ENCODE results near the gene CTNNA2.

Gene CTNNA2

DNA sequence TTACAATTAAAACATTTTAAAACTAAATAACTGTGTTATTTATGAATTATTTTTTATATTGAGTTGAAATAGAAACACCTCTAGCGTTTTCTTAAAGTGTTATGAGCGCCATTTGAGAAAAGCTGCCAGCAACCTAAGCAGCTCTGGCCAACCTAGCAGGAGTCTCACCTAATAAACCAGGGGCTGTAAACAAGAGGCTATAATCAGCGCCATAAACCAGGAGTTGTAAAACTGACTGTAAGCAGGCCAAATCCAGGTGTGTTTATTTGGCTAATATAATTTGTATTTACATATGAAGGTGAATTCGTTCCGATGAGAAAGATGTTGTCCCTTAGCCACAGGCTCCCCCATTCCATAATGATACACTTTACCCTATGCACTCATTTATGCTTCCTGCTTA, 757.0 kb downstream of the CTNNA2 start:
- Histone ChIP-seq H2BK120ac (ENCODE audit: low read depth, low read length) (no peak overlapping the region), H3K36me3 (replicated peaks in 1 of 2; ENCODE audit: control insufficient read depth in 2 of 2, insufficient read depth in 2 of 2, low read length in 2 of 2) (no peaks in the 10 kb centered on the region), H2AK5ac (ENCODE audit: low read depth, low read length) (no peak overlapping the region), H4K8ac (ENCODE audit: low read depth, low read length) (no peak overlapping the region), H3K4ac (ENCODE audit: low read length) (no peak overlapping the region), H4K91ac (ENCODE audit: low read depth, low read length, poor library complexity) (no peak overlapping the region), H3K4me1 (ENCODE audit: control insufficient read depth in 2 of 2, insufficient read depth in 1 of 2, low read depth in 1 of 2, low read length in 2 of 2) (no peaks in the 10 kb centered on the region), H3K4me2 (ENCODE audit: insufficient read depth, low read length, poor library complexity, severe bottlenecking) (no peak overlapping the region), H3K27me3 (ENCODE audit: control insufficient read depth in 3 of 3, insufficient read depth in 3 of 3, low read depth in 1 of 3, low read length in 3 of 3) (no peaks in the 10 kb centered on the region), H2BK12ac (ENCODE audit: low read length) (no peak overlapping the region), H2BK15ac (ENCODE audit: low read length) (no peak overlapping the region), H3K9me3 (replicated peaks in 1 of 2; ENCODE audit: control insufficient read depth in 2 of 2, insufficient read depth in 1 of 2, low read depth in 1 of 2, low read length in 2 of 2) (no peaks in the 10 kb centered on the region), H3K4me3 (ENCODE audit: low read length in 2 of 2) (no peak overlapping the region), H3K27ac (replicated peaks; ENCODE audit: low read length) (no peak overlapping the region), H3K23ac (ENCODE audit: low read depth, low read length, poor library complexity) (no peak overlapping the region), H3K9ac (ENCODE audit: low read depth, low read length, poor library complexity) (no peak overlapping the region), H3K14ac (ENCODE audit: low read length) (no peak overlapping the region), H3K79me1 (ENCODE audit: low read depth, low read length) (no peaks in the 10 kb centered on the region), H3K18ac (ENCODE audit: low read length) (no peak overlapping the region), H2AFZ (ENCODE audit: low read length) (no peak overlapping the region), H2BK5ac (ENCODE audit: low read length) (no peak overlapping the region)
- no peak for DNase-seq (ENCODE audit: low spot score)
- no CpG with 5 or more reads among the region's 5 CpGs for whole genome bisulfite sequencing, 2 donors (ENCODE audit: extremely low coverage in 2 of 2, insufficient read length in 2 of 2, insufficient replicate concordance in 1 of 2)

DNA sequence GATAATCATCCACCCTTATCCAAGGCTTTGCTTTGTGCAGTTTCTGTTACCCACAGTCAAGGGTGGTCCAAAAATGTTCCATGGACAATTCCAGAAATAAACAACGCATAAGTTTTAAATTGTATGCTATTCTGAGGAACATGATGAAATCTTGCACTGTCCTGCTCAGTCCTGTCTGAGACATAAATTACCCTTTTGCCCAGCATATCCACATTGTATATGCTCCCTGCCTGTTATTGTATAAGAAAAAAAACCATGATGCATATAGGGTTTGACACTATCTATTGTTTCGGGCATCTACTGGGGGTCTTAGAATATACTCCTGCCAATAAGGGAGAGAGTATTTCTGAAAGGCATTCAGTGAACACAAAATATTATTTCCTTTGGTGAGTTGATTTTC, 767.7 kb downstream of the CTNNA2 start:
- Histone ChIP-seq H2BK5ac (ENCODE audit: low read length) (no peak overlapping the region), H3K9me3 (replicated peaks in 1 of 2; ENCODE audit: control insufficient read depth in 2 of 2, insufficient read depth in 1 of 2, low read depth in 1 of 2, low read length in 2 of 2) (no peaks in the 10 kb centered on the region), H3K4ac (ENCODE audit: low read length) (no peak overlapping the region), H3K23ac (ENCODE audit: low read depth, low read length, poor library complexity) (no peak overlapping the region), H4K91ac (ENCODE audit: low read depth, low read length, poor library complexity) (no peak overlapping the region), H3K4me3 (ENCODE audit: low read length in 2 of 2) (no peak overlapping the region), H3K79me1 (ENCODE audit: low read depth, low read length) (no peaks in the 10 kb centered on the region), H3K14ac (ENCODE audit: low read length) (no peak overlapping the region), H3K36me3 (replicated peaks in 1 of 2; ENCODE audit: control insufficient read depth in 2 of 2, insufficient read depth in 2 of 2, low read length in 2 of 2) (no peaks in the 10 kb centered on the region), H3K4me2 (ENCODE audit: insufficient read depth, low read length, poor library complexity, severe bottlenecking) (no peak overlapping the region), H2BK12ac (ENCODE audit: low read length) (no peak overlapping the region), H3K4me1 (ENCODE audit: control insufficient read depth in 2 of 2, insufficient read depth in 1 of 2, low read depth in 1 of 2, low read length in 2 of 2) (peaks cover 0 to 7% of the 10 kb centered on the region in 2 donors), H2AK5ac (ENCODE audit: low read depth, low read length) (no peak overlapping the region), H3K18ac (ENCODE audit: low read length) (no peak overlapping the region), H2AFZ (ENCODE audit: low read length) (no peak overlapping the region), H3K9ac (ENCODE audit: low read depth, low read length, poor library complexity) (no peak overlapping the region), H3K27ac (replicated peaks; ENCODE audit: low read length) (no peak overlapping the region), H2BK120ac (ENCODE audit: low read depth, low read length) (no peak overlapping the region), H3K27me3 (ENCODE audit: control insufficient read depth in 3 of 3, insufficient read depth in 3 of 3, low read depth in 1 of 3, low read length in 3 of 3) (peaks cover 0 to 2% (median 0%) of the 10 kb centered on the region in 3 experiments), H2BK15ac (ENCODE audit: low read length) (no peak overlapping the region), H4K8ac (ENCODE audit: low read depth, low read length) (no peak overlapping the region)
- no CpG with 5 or more reads among the region's 2 CpGs for WGBS, 2 donors (ENCODE audit: extremely low coverage in 2 of 2, insufficient read length in 2 of 2, insufficient replicate concordance in 1 of 2)
- DNase-seq (ENCODE audit: low spot score) = no peak

DNA sequence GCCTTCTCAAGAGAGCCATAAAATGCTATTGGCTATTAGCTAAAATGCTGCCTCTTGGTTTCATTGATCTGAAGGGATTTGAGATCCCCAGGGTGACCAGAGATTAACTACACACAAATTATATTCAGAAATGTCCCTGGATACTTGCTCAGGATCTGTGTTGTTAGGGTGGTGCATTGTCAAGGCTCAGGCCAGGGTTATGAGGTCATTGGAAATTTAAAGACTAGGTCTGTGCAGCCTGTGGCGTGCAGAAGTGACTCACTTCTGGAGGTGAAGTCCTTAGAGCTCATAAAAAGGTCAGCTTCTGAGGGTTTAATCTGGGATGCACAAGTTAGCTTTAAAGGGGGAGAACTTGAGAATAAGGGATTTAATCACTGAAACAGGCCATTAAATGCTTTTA, 768.2 kb downstream of the CTNNA2 start:
- no peaks in the 10 kb centered on the region for H3K79me1 ChIP-seq (ENCODE audit: low read depth, low read length)
- no peaks in the 10 kb centered on the region for H3K36me3 ChIP-seq (replicated peaks in 1 of 2; ENCODE audit: control insufficient read depth in 2 of 2, insufficient read depth in 2 of 2, low read length in 2 of 2)
- H2BK5ac ChIP-seq (ENCODE audit: low read length) = no peak overlapping the region
- no peak overlapping the region for H3K14ac ChIP-seq (ENCODE audit: low read length)
- H3K9me3 ChIP-seq (replicated peaks in 1 of 2; ENCODE audit: control insufficient read depth in 2 of 2, insufficient read depth in 1 of 2, low read depth in 1 of 2, low read length in 2 of 2) = no peaks in the 10 kb centered on the region
- H2BK12ac ChIP-seq (ENCODE audit: low read length) = no peak overlapping the region
- no peak overlapping the region for H2AFZ ChIP-seq (ENCODE audit: low read length)
- no peak overlapping the region for H2BK15ac ChIP-seq (ENCODE audit: low read length)
- H3K27ac ChIP-seq (replicated peaks; ENCODE audit: low read length) = no peak overlapping the region
- no peak overlapping the region for H3K4ac ChIP-seq (ENCODE audit: low read length)
- H3K4me2 ChIP-seq (ENCODE audit: insufficient read depth, low read length, poor library complexity, severe bottlenecking) = no peak overlapping the region
- no peak overlapping the region for H3K23ac ChIP-seq (ENCODE audit: low read depth, low read length, poor library complexity)
- no peak overlapping the region for H3K9ac ChIP-seq (ENCODE audit: low read depth, low read length, poor library complexity)
- no peak overlapping the region for H3K4me3 ChIP-seq (ENCODE audit: low read length in 2 of 2)
- H3K4me1 ChIP-seq (ENCODE audit: control insufficient read depth in 2 of 2, insufficient read depth in 1 of 2, low read depth in 1 of 2, low read length in 2 of 2) = peaks cover 0 to 7% of the 10 kb centered on the region in 2 donors
- no peak overlapping the region for H4K8ac ChIP-seq (ENCODE audit: low read depth, low read length)
- WGBS, 2 donors (ENCODE audit: extremely low coverage in 2 of 2, insufficient read length in 2 of 2, insufficient replicate concordance in 1 of 2) = no CpG with 5 or more reads among the region's 1 CpG
- H2BK120ac ChIP-seq (ENCODE audit: low read depth, low read length) = no peak overlapping the region
- H4K91ac ChIP-seq (ENCODE audit: low read depth, low read length, poor library complexity) = no peak overlapping the region
- H3K18ac ChIP-seq (ENCODE audit: low read length) = no peak overlapping the region
- DNase-seq (ENCODE audit: low spot score) = no peak
- H2AK5ac ChIP-seq (ENCODE audit: low read depth, low read length) = no peak overlapping the region
- H3K27me3 ChIP-seq (ENCODE audit: control insufficient read depth in 3 of 3, insufficient read depth in 3 of 3, low read depth in 1 of 3, low read length in 3 of 3) = peaks cover 0 to 2% (median 0%) of the 10 kb centered on the region in 3 experiments

DNA sequence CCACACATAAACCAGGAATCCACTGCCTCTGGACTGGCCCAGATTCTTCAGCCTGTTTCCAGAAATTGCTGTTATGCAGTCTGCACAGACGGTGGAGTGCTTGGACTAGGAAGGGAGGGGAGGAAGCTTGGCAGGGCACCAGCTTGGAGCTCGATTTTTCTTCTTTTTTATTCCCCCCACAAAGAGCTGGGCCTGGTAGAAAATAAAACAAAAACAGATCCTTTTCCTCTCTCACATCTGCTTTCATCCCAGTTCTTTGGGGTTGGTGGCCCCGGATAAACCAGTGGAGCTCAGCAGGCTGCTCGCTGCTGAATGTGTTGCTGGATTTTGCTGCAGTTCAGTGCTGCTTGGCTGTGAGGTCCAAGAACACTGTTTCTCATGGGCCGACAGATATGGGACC, 775.7 kb downstream of the CTNNA2 start:
- H2BK12ac ChIP-seq (ENCODE audit: low read length) = no peak overlapping the region
- H3K18ac ChIP-seq (ENCODE audit: low read length) = no peak overlapping the region
- WGBS, 2 donors (ENCODE audit: extremely low coverage in 2 of 2, insufficient read length in 2 of 2, insufficient replicate concordance in 1 of 2) = no CpG with 5 or more reads among the region's 5 CpGs
- H3K9ac ChIP-seq (ENCODE audit: low read depth, low read length, poor library complexity) = no peak overlapping the region
- no peak overlapping the region for H4K91ac ChIP-seq (ENCODE audit: low read depth, low read length, poor library complexity)
- H3K4ac ChIP-seq (ENCODE audit: low read length) = no peak overlapping the region
- H3K27me3 ChIP-seq (ENCODE audit: control insufficient read depth in 3 of 3, insufficient read depth in 3 of 3, low read depth in 1 of 3, low read length in 3 of 3) = no peaks in the 10 kb centered on the region
- no peak overlapping the region for H3K14ac ChIP-seq (ENCODE audit: low read length)
- no peak overlapping the region for H4K8ac ChIP-seq (ENCODE audit: low read depth, low read length)
- no peak overlapping the region for H2BK5ac ChIP-seq (ENCODE audit: low read length)
- no peak overlapping the region for H3K4me2 ChIP-seq (ENCODE audit: insufficient read depth, low read length, poor library complexity, severe bottlenecking)
- no peak for DNase-seq (ENCODE audit: low spot score)
- no peak overlapping the region for H2BK120ac ChIP-seq (ENCODE audit: low read depth, low read length)
- H3K4me3 ChIP-seq (ENCODE audit: low read length in 2 of 2) = no peak overlapping the region
- peak overlapping the region; percentile 25 for H2AFZ ChIP-seq (ENCODE audit: low read length)
- no peak overlapping the region for H2BK15ac ChIP-seq (ENCODE audit: low read length)
- no peaks in the 10 kb centered on the region for H3K79me1 ChIP-seq (ENCODE audit: low read depth, low read length)
- H3K9me3 ChIP-seq (replicated peaks in 1 of 2; ENCODE audit: control insufficient read depth in 2 of 2, insufficient read depth in 1 of 2, low read depth in 1 of 2, low read length in 2 of 2) = no peaks in the 10 kb centered on the region
- no peak overlapping the region for H3K23ac ChIP-seq (ENCODE audit: low read depth, low read length, poor library complexity)
- no peaks in the 10 kb centered on the region for H3K4me1 ChIP-seq (ENCODE audit: control insufficient read depth in 2 of 2, insufficient read depth in 1 of 2, low read depth in 1 of 2, low read length in 2 of 2)
- no peak overlapping the region for H2AK5ac ChIP-seq (ENCODE audit: low read depth, low read length)
- no peaks in the 10 kb centered on the region for H3K36me3 ChIP-seq (replicated peaks in 1 of 2; ENCODE audit: control insufficient read depth in 2 of 2, insufficient read depth in 2 of 2, low read length in 2 of 2)
- no peak overlapping the region for H3K27ac ChIP-seq (replicated peaks; ENCODE audit: low read length)
